HG03378 (cell line): Measurements from ENCODE around the gene TOMM7.
A peak's percentile ranks its signal among the peaks of the same experiment; 100 is the strongest.
"Not testable (repeated sequence)": the region's sequence is repeated elsewhere in the genome, so short reads cannot be mapped to it uniquely, and the experiment has no call there.

Experiments used
- ATAC-seq: cut with Tn5 transposase; IDR thresholded peaks from one replicate; pipeline ENCODE4 v1.9.1; 2021; ENCODE audit warnings: mild to moderate bottlenecking, moderate library complexity; ENCODE audit not compliant: unreplicated experiment

Gene TOMM7

DNA sequence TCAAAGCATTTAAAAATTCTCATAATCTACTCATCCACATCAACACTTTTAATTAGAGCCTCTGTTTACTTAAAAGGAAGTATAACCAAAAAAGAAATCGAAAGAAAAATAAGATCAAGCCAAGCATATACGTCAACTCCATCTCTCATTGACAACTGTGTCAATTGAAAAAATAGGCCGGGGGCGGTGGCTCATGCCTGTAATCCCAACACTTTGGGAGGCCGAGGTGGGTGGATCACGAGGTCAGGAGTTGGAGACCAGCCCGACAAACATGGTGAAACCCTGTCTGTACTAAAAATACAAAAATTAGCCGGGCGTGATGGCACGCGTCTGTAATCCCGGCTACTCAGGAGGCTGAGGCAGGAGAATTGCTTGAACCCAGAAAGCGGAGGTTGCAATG, 32.0 kb downstream of the TOMM7 start:
- not testable (repeated sequence) for ATAC-seq

DNA sequence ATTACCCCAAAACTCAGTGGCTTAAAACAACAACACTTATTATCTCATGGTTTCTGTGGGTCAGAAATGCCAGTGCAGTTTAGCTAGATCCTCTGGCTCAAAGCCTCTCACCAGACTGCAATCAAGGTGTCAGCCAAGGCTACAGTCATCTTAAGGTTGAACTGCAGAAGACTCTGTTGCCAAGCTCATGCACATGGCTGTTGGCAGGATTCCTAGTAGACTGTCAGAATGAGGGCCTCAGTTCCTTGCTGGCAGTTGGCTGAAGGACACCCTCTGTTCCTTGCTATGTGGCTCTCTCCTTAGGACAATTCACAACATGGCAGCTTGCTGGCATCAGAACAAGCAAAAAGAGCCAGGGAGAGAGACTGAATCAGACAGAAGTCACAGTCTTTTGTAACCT, 34.7 kb downstream of the TOMM7 start:
- ATAC-seq, result no peak

DNA sequence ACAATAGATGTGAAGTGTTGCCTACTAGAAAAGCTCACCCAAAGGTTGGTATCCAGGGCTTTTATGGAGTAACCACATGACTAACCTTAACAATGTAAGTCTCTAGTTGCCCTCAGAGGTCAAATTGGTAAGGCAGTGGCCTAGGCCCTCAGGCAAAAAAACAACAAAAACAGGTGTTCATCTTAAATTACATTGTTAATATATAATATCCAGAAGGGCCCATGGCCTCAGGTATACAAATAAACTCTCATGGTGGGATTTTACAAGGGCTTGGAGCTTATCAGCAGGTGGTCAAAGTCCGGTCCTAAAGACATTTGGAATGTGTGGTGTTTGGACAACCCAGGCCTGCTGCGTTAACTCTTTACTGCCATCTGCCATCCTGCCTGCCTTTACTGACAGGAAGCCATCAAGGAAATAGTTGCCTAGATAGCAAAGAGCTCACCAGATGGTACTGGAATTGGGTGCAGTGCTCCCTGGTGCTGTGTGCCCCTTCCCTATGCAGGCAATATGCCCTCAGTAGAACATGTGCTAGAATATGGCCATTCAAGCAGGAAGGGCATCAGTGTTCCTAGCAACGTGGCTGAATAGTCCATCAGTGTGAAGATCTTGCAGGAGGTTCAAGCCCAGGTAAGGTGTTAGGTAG, 36.2 kb downstream of the TOMM7 start:
- ATAC-seq, result no peak

DNA sequence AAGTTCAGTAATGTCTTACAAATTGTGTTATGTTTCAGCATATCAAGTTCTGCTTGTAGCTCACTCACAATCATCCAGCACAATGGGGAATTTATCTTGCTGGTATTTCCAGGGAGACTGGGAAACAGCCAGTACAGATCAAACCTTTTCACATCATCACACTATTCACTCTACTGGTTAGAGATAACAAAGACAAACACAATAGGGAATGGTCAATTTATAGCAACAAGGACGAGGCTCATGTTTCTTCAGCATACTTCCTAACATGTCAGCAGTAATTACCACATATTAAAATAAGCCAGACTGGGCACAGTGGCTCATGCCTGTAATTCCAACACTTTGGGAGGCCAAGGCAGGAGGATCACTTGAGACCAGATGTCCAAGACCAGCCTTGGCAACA, 38.3 kb downstream of the TOMM7 start:
- no peak for ATAC-seq

DNA sequence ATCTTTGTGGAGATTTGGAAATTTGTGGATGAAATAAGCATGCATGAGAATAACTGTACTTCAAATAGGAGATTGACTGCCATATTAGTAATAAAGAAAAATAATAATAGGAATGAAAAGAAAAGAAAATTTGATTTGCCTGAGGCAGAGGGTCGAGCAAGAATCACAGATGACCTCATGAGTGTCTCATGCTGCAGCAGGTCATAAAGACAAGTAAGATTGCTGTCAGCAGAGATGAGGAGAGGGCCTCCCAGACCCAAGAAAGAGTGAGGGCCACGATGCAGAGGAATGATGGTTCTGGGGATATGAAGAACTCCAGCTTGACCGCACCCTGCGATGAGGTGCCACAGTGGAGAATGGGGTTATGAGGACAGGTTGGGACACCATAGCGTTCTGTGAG, 39.2 kb downstream of the TOMM7 start:
- ATAC-seq, result no peak

DNA sequence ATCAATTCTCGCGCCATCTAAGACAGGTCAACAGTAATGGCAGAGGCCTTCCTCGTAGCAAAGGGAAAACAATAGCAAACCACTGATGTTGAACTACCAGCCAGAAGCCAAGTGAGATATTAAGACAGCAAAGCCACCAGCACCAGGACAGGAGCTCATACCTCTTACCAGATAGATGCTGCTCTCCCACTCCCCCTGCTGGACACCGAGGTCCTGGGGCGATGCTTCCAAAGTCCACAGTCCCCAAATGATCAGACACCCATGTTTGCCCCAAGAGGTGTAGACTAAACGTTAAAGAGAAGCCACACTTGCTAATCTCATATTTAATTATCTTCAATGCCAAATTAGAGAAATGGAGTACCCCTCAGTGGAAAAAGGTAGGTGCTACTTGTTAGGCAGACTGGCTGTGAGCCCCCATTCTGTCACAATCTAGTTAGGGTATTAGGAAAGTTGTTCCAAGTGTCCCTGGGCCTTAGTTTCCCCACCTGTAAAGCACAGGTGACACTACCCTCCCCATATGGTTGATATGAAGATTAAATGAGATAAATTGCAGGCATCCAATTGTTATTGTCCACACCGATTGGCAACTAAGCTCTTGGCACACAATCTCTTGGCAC, 39.9 kb downstream of the TOMM7 start:
- ATAC-seq, result no peak

DNA sequence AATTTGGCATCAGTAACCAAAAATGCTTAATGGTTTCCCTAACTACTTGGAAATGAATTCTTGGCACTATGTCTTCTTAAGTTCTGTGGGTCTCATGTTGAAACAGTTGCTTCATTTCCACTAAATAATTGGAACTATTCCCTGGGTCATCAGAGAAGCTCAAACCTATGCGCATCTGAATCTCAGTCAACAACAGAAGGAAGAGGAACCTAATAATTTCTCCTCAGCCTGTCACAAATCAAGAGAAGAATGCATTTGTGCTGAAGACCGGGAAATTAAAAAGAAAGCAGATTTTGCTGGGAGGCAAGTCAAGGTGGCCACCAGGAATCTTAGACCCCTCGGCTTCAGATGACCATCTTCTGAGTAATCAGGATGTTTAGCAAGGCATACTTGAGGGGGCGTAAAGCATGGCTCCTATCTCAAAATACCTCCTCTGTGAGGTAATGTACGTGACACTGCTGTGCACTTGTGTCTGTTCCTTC, 41.4 kb downstream of the TOMM7 start:
- ATAC-seq, result no peak

DNA sequence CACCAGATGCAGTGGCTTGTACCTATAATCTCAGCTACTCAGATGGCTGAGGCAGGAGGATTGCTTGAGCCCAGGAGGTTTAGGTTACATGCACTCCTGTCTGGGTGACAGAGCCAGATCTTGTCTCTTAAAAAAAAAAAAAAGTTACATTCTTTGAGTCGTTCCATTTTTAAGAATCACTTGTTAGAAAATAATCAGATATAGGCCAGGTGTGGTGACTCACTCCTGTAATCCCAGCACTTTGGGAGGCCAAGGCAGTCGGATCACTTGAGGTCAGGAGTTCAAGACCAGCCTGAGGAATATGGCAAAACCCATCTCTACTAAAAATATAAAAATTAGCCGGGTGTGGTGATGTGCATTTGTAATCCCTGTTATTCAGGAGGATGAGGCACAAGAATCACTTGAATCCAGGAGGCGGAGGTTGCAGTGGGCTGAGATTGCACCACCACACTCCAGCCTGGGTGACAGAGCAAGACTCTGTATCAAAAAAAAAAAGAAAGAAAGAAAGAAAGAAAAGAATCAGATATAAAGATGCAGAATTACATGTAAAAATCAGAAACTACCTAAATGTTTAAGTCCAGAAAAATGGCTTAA, 42.8 kb downstream of the TOMM7 start:
- not testable (repeated sequence) for ATAC-seq

DNA sequence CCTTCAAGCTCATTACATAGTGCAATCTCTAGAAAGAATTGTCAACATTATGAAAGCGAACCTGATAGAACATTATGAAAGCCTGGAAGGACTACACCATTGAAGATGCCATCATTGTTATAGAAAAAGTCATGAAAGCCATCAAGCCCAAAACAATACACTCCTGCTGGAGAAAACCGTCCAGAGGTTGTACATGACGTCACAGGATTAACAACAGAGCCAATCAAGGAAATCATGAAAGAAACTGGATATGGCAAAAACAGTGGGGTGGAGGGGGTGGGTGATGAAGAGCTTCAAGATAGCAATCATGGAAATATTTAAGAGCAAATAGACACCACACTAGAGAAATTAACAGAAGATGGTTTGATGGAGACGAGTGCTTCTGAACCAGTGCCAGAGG, 45.7 kb downstream of the TOMM7 start:
- ATAC-seq, result no peak

DNA sequence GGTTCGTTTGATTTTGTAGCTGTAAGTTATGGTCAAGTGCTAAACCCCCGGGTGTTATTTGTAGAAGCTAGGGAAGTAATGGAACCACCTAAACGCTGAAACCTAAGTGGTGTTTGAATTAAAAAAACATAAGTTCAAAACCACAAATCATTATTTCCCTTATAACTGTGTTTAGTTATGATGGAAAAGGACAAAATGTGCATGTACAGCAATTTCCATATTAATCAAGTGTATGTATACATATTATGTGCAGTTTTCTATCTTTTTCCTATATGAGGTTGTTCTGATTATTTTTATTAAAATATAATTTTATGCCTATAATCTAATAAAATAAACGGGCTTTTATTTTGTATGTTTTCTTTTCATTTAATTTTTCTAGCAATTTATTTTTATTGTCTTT, 49.8 kb downstream of the TOMM7 start:
- ATAC-seq, result no peak

DNA sequence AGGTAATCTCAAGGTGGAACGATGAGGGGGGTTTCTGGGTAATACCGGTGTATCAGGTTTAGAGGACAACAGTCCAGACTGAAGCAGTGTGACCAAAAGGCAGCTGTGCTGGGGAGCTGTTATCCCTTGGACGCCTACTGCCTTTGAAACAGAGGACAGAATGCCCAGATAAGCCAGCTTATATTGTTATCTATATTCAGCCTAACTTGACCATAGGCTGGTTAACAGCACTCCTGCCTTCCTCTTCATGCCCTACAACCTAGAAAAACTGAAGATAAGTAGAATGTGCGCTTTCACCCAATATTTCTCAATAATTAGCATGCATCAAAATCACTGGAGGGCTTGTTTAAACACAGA, 50.8 kb downstream of the TOMM7 start:
- ATAC-seq, result no peak

DNA sequence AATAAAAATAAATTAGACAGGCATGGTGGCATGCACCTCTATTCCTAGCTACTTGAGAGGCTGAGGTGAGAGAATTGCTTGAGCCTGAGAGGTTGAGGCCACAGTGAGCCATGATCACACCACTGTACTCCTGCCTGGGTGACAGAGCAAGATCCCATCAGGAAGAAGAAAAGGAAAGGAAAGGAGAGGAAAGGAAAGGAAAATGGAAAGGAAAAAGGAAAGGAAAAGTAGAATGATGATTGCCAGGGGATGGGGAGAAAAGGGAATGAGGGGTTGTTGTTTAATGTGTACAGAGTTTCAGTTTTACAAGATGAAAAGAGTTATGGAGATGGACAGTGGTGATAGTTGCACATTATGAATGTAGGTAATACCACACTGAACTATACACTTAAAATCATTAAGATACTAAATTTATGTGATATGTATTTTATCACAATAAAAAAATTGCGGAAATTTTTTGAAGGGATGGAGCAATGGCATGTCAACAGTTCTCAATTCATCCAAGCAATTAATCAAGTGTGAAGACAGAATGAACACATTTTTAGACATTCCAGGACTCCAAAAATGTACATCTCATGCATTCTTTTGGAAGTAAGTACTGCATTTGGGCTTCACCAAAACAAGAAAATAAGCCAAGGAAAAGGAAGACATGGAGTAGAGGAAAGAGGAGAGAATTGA, 51.3 kb downstream of the TOMM7 start:
- ATAC-seq, result no peak

DNA sequence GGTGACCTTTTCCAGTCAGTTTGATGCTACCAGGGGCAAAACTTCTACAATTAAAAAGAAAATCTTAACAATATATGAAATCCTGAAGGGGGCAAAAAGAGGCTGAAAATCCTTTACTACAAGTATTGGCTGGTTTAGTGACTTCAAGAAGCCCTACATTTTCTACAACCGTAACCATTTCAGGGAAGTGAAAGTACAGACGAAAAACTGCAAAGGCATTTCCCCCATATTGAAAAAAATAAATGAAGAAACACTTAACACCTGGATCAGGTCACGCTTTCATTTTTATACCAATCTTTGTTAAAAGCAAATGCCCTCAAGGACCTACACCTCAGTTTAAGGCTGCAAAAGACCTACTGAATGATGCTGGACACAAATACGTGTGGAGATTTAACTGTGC, 57.0 kb downstream of the TOMM7 start:
- ATAC-seq, result peak; percentile 76
